Stimulated activated CD8-positive, alpha-beta memory T cell treated with anti-CD3 and anti-CD28 coated beads, Interleukin-15, amount 100 ng/mL, for 48 hours (primary cell): ENCODE data around the gene PCBD2.
"Not testable (repeated sequence)": the region's sequence is repeated elsewhere in the genome, so short reads cannot be mapped to it uniquely, and the experiment has no call there.

Experiments used
- DNase-seq, 2 donors: peaks; one replicate each; pipeline ENCODE4 v3.0.0-alpha.2; 2020; ENCODE audit warnings: low read depth in 2 of 2

PCBD2 gene

DNA sequence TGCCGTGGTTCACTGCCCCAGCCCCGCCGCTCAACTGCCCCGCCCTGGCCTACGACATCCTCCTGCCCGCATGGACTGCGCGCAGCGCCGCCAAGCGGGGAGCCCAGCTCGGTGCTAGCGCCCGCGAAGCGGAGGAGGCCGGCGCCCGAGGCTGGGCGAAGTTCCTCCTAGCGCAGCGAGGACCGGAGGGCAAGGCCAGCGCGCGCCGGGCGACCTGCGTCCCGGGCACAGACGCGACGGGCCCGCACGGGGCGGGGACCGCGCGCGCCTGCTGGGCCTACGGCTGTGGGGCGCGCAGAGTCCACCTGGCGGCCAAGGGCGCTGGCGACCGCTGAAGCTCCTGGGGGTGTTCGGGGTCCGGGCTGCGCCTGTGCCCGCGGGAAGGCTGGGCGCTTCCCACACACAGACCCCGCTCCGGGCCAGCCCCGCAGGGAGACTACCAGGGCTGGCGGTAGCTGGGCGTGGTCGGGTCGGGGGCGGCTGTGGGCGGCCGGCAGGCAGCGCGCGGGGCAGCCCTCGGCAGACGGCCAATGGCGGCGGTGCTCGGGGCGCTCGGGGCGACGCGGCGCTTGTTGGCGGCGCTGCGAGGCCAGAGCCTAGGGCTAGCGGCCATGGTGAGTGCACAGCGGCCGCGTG, at the start of gene PCBD2:
PCBD2 (plus strand) TSS at position 522 of the 636 bp plus-strand sequence; CDS start at position 531, 9 bp downstream.
- peak; percentile 91 to 94 for DNase-seq

DNA sequence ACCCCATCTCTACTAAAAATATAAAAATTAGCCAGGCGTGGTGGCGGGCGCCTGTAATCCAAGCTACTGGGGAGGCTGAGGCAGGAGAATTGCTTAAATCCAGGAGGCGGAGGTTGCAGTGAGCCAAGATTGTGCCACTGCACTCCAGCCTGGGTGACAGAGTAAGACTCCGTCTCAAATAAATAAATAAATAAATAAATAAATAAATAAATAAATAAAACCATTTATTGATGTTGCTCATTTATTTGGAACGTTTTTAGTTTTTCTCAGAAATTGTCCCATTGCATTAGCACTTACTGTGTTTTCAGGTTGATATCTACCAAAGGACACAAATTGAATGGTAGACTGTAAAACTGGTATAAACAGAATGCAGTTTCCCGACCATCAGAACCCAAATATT, 48.5 kb upstream of the PCBD2 start:
- DNase-seq = not testable (repeated sequence)

DNA sequence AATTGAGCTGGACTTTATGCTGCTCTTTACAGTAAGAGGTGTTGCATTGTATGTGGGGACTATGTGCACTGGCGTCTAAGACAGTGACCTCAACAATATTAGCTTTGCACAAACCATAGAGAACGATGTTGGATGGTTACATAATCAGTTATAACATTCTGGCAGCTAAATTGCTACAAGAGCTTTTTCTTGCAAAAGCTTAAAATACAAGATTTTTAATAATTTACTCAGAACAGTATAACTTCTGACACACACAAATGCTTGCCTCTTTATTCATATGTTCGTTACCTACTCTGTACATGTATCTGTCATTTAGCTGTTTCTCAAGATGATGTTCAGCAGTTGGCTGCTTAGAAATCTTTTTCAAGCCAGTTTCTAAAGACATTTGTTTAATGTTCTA, 47.5 kb upstream of the PCBD2 start:
- no peak for DNase-seq

DNA sequence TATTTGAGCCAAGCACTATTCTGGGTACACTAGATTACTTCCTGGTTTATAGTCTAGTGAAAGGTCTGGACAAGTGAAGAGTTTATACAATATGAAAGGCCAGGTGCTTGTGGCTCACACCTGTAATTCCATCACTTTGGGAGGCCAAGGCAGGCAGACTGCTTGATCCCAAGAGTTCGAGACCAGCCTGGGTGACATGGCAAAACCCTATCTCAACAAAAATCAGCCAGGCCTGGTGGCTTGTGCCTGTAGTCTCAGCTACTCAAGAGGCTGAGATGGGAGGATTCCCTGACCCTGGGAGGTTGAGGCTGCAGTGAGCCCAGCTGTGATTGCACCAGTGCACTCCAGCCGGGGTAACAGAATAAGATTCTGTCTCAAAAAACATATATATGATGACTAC, 40.2 kb upstream of the PCBD2 start:
- DNase-seq = no peak

DNA sequence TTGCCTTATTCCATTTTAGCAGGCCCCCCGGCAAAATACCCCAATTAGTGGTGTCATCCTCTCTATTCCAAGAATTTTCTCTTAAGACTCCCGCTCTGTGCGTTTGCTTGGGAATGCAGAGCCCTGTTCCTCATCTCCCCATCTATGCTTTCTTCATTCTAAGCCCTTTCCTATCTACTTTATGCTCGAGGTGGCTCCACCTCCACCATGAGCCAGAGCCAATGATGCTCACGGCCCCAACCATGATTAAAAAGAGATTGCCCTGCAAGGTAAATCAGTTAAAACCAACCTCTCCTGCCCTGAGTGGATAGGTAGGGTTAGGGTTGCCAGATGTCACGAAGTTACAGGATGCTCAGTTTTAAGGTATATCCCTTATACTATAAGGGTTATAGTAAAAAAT, 31.4 kb upstream of the PCBD2 start:
- no peak for DNase-seq

DNA sequence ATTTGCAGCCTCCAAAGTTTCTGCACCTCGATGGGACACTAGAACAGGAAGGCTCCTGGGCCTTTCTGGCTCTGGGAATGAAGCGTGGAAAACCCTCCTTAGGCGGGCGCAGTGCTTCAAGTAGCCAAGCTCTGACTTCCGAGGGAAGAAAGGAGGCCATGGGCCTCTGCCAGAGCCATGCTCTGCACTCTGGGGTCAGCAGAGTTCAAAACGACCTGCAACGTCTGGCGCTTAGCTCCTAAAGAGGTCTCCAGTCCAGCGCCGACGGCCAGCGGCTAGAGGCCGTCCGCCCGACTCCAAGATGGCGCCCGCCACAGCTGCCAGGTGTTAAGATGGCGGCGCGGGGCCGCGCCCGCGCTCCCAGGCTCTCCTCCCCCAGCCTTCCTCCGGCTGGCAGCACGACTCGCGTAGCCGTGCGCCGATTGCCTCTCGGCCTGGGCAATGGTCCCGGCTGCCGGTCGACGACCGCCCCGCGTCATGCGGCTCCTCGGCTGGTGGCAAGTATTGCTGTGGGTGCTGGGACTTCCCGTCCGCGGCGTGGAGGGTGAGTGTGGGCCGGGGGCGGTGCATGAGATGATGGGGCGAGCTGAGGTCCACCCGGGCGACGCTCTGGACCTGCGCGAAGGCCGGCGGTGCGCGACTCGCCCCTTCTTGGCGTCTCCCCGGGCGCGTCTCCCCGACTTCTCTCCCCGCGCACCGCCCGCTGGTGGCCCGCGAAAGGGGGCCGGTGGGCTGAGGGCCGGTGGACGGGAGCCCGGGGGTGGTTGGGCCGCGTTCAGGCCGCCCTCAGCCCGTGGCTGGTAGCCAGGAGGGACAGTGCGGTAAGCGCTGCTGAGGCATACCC, 30.7 kb upstream of the PCBD2 start, which contains the start of gene TXNDC15:
TXNDC15 (plus strand) TSS at position 385 of the 844 bp plus-strand sequence; CDS start at position 442, 57 bp downstream.
- DNase-seq = peak; percentile 74 to 75

DNA sequence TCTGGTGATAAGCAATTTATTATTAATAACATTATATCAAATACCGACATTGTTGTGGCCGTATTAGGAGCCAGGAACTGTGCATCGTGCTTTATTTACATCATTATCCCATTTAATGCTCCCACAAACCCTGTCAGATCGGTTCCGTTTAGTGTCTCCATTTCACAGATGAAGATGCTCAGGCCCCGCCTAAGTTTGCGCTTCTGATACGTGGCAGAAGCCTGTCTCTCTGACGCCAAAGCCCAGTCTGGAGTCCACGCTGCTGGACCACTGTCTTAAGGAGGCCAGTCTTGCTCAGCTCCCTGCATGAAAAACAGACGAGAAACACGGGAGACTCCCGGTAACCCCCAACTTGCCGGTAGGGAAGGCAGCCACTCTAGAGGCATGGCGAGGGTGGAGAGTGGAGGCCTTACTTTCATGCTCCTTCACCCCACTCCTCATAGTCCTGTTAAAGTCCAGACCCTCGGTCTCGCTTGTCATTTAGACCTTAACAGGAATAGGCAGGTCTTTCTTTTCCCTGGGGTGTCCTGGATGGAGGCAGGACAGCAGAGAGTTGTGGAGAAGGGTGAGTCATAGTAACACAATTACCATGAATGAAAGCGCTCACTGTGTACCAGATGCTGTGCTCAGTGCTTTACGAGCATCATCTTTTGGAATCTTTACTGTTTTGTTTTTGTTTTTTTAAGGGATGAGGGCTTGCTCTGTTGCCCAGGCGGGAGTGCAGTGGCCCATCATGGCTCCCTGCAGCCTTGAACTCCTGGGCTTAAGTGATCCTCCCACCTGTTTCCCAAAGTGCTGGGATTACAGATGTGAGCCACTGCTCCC, 29.9 kb upstream of the PCBD2 start:
- DNase-seq = no peak

DNA sequence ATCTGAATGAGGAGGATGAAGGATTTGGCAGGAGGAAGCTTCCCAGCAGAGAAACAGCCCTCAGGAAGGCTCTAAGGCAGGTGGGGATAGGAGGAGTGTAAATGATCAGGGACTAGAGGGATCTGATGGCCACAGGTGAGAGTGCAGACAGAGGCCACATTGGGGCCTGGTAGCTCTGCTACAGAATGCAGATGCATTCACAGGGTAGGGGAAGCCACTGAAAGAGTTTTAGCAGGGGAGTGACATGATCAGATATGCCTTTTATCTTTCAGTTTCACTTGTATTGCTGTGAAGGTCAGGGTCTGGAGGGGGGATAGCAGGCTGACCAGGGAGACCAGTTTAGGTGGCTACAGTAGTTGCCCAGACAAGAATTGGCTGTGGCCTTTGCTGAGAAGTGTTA, 27.8 kb upstream of the PCBD2 start:
- no peak for DNase-seq

DNA sequence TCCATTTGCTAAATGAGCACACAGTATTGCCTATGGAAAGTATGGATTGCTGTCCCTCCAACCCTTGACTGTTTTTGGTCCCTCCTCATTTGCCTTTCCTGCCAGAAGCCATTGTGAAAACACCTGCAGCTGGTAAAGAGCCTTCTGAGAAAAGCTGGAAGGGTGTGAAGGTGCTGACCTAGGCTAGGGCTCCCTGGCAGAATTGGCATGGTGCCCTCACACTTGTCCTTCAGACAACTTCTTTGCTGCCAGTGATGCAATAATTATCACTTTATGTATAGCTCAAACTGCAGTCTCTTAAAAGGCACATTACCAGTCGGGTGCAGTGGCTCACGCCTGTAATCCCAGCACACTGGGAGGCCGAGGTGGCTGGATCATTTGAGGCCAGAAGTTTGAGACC, 26.5 kb upstream of the PCBD2 start:
- no peak for DNase-seq

DNA sequence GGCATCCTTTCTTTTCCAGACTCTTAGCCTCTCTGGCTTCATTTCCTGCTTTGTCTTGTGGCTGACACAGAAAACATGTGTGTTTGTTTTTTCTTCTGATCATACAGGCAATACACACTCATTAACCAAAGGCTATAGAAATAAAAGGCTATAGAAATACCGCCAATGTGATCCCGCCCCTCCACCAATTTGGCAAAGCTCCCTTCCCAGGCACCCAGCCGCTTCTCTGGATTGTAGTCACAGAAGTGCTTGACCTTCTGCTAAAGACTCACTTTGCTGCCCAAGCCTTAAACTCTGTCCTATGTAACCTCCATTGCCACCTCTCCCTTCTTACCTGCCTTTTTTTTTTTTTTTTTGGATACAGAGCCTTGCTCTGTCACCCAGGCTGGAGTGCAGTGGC, 25.5 kb upstream of the PCBD2 start:
- no peak for DNase-seq

DNA sequence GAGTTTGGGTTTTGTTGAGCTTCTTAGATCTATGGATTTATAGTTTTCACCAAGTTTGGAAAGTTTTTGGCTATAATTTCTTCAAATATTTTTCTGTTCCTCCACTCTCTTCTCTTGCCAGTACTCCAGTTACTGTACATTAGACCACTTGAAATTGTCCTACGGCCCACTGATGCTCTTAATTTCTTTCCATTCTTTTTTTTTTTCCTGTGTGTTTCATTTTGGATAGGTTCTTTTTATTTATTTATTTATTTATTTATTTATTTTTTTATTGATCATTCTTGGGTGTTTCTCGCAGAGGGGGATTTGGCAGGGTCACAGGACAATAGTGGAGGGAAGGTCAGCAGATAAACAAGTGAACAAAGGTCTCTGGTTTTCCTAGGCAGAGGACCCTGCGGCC, 24.0 kb upstream of the PCBD2 start:
- DNase-seq = not testable (repeated sequence)

DNA sequence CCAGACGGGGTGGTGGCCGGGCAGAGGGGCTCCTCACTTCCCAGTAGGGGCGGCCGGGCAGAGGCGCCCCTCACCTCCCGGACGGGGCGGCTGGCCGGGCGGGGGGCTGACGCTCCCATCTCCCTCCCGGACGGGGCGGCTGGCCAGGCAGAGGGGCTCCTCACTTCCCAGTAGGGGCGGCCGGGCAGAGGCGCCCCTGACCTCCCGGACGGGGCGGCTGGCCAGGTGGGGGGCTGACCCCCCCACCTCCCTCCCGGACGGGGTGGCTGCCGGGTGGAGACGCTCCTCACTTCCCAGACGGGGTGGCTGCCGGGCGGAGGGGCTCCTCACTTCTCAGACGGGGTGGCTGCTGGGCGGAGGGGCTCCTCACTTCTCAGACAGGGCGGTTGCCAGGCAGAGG, 23.2 kb upstream of the PCBD2 start:
- not testable (repeated sequence) for DNase-seq

DNA sequence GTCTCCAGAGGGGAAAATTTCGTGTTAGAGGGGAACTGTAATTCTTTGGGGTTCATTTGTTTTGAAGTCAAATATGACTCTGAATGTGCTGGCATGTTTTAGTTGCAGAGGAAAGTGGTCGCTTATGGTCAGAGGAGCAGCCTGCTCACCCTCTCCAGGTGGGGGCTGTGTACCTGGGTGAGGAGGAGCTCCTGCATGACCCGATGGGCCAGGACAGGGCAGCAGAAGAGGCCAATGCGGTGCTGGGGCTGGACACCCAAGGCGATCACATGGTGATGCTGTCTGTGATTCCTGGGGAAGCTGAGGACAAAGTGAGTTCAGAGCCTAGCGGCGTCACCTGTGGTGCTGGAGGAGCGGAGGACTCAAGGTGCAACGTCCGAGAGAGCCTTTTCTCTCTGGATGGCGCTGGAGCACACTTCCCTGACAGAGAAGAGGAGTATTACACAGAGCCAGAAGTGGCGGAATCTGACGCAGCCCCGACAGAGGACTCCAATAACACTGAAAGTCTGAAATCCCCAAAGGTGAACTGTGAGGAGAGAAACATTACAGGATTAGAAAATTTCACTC, 17.3 kb upstream of the PCBD2 start:
- DNase-seq = no peak

DNA sequence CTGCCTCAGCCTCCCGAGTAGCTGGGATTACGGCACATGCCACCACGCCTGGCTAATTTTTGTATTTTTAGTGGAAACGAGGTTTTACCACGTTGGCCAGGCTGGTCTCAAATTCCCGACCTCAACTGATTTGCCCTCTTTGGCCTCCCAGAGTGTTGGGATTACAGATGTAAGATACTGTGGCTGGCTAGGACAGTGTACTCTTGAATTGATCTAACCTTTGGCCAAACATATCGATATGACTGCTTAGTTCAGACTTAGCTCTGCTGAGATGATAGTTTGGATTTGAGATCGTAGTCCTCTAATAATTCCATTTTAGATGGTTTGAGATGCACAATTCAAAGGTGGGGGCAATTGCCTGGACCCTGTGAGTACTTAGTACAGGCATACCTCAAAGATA, 15.6 kb upstream of the PCBD2 start:
- no peak for DNase-seq

DNA sequence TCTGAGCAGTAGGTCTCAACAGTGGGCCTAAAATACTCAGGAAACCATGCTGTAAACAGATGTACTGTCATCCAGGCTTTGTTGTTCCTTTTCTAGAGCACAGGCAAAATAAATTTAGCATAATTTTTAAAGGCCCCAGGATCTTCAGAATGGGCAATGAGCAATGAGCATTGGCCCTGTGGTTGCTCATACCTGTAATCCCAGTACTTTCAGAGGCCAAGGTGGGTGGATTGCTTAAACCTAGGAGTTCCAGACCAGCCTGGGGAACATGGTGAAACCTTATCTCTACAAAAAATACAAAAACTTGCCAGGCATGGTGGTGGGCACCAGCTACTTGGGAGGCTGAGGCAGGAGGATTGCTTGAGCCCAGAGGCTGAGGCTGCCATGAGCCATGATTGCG, 13.5 kb upstream of the PCBD2 start:
- DNase-seq = no peak

DNA sequence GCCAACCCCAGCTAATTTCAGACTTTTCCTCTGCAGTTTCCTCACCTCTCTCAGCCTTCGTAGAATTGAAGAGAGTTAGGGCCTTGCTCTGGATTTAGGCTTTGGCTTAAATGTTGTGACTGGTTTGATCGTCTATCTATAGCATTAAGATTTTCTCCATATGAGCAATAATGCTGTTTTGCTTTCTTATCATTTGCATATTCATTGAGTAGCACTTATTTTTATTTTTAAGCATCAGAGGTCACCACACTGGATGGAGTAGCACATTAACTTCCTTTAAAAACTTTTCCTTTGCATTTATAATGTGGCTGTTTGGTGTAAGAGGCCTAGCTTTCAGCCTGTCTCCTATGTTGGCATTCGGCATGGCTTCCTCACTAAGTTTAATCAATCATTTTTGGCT, 12.6 kb upstream of the PCBD2 start:
- no peak for DNase-seq

DNA sequence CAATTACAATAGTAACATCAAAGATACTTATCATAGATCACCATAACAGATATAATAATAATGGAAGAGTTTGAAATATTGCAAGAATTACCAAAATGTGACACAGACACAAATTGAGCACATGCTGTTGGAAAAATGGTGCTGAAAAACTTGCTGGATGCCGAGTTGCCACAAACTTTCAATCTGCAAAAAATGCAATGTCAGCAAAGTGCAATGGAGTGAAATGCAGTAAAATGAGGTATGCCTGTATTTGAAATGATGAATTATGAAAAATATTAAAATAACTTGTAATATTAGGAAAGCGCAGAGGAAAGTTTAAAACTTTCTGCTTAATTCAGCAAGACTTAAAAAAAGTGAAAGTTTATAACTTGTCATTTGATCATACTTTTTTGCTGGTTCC, 12.0 kb upstream of the PCBD2 start:
- DNase-seq = no peak

DNA sequence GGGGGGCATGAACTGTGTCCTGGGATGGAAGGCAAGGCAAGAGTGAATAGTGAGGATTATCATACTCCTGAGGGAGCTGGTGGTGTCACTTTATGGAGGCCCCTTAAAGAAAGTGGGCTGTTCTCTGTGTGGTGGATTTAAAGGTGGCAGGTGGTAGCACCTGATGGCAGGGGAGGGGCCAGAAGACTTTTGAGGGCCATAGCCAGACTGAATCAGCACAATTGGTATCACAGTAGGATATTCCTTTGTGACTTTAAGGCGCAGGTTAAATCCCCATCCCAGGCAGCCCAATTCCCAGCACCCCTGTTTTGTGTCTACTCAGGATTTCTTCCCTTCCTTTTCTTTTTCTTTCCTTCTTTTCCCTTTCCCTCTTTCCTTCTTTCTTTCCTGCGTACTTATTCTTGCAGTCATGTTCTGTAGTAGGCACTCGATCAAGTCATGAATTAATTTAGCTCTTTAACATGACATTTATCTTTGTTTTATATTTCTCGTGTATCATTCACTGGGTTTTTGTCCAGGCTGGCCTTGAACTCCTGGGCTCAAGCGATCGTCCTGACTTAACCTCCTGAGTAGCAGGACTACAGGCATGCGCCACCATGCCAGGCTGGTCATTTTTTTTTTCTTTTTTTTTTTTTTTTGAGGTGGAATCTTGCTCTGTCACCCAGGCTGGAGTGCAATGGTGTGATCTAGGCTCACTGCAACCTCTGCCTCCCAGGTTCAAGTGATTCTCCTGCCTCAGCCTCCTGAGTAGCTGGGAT, 11.0 kb upstream of the PCBD2 start:
- no peak for DNase-seq

DNA sequence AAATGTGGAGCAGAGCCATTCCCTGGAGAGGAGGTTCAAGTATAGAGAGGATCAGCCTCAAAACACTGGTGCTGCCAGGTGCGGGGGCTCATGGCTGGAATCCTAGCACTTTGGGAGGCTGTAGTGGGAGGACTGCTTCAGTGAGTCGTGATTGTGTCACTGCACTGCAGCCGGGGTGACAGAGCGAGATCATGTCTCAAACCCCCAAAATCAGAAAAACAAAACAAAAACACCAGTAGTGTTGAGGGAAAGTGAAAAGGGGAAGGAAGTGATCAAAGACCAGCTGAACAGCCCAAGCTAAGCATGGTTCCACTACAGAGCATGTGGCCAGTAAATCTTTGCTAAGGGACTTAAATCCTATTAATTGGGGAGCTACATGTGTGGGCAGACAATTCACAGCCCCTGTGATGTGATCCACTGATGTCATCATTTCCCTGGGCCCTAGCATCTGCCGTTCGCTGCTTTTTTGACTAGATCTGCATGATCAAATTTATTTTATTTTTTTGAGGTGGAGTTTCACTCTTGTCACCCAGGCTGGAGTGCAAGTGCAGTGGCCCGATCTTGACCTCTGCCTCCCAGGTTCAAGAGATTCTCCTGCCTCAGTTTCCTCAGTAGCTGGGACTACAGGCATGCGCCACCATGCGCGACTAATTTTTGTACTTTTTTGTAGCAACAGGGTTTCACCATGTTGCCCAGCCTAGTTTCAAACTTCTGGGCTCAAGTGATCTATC, 2.7 kb upstream of the PCBD2 start:
- no peak for DNase-seq

DNA sequence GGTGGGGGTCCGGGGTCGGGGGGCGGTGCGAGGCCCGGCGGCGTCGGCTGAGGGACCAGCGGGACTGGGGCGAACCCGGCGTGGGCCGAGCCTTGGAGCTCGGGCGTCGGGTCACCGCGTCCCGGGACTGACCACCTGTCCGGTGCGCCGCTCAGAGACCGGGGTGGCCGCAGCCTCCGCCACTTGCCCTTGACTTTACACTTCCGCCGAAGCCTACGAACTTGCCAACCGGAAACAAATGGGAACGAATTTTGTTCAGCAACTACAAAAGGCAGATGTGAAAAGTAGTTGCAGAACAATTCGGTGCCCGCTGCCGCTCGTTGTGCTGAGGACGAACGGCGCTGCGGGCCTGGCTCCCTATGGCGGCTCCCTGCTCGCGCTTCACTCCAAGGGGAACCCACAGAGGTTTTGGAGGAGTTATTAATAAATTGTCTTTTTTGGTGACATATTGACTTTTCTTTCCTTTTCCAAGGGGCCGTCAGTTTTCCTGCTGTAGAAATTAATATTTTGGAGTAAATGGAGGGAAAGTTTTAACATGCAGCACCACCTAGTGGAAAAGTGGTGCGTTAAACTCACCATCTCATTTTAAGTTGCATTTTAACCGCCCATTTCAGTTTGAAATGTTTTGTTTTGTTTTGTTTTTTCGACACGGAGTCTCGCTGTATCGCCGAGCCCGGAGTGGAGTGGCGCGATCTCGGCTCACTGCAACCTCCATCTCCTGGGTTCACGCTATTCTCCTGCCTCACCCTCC, 490 bp downstream of the PCBD2 start:
- peak; percentile 27 to 37 for DNase-seq
